GM19397 (cell line): Measurements from ENCODE around the gene MTMR2.
"Not testable (repeated sequence)": the region's sequence is repeated elsewhere in the genome, so short reads cannot be mapped to it uniquely, and the experiment has no call there.

ENCODE experiments used
- ATAC-seq: cut with Tn5 transposase; IDR thresholded peaks from one replicate; pipeline ENCODE4 v1.9.1; 2021; ENCODE audit warnings: mild to moderate bottlenecking, moderate library complexity; ENCODE audit not compliant: unreplicated experiment

Gene MTMR2

GRCh38 chr11:95888439-95888838 lies 35.5 kb downstream of the MTMR2 start:
- no peak for ATAC-seq

- ATAC-seq = no peak
Observed at GRCh38 chr11:95886462-95886861, 37.4 kb downstream of the MTMR2 start.

- ATAC-seq = no peak
Observed at GRCh38 chr11:95884802-95885201, 39.1 kb downstream of the MTMR2 start.

- no peak for ATAC-seq
Observed at GRCh38 chr11:95884376-95884775, 39.5 kb downstream of the MTMR2 start.

- ATAC-seq = no peak
Observed at GRCh38 chr11:95883381-95883780, 40.5 kb downstream of the MTMR2 start.

- no peak for ATAC-seq
Observed at GRCh38 chr11:95877291-95877690, 46.6 kb downstream of the MTMR2 start.

- not testable (repeated sequence) for ATAC-seq
Observed at GRCh38 chr11:95870877-95871276, 53.0 kb downstream of the MTMR2 start.

GRCh38 chr11:95867105-95867504 lies 56.8 kb downstream of the MTMR2 start:
- ATAC-seq = no peak

- no peak for ATAC-seq
Observed at GRCh38 chr11:95863486-95864140, 60.3 kb downstream of the MTMR2 start.

GRCh38 chr11:95860024-95860423 lies 63.9 kb downstream of the MTMR2 start:
- not testable (repeated sequence) for ATAC-seq

GRCh38 chr11:95854362-95854761 lies 69.5 kb downstream of the MTMR2 start:
- not testable (repeated sequence) for ATAC-seq

- no peak for ATAC-seq
Observed at GRCh38 chr11:95853862-95854261, 70.0 kb downstream of the MTMR2 start.

- ATAC-seq = no peak
Observed at GRCh38 chr11:95853138-95853537, 70.8 kb downstream of the MTMR2 start.

- ATAC-seq = no peak
Observed at GRCh38 chr11:95850137-95850536, 73.8 kb downstream of the MTMR2 start.

GRCh38 chr11:95849087-95849825 lies 74.7 kb downstream of the MTMR2 start:
- ATAC-seq = no peak

- no peak for ATAC-seq
Observed at GRCh38 chr11:95845167-95845566, 78.7 kb downstream of the MTMR2 start.

- ATAC-seq = peak; percentile 75
Observed at GRCh38 chr11:95835768-95836488, 88.0 kb downstream of the MTMR2 start.

GRCh38 chr11:95835351-95835750 lies 88.6 kb downstream of the MTMR2 start:
- ATAC-seq = no peak

- no peak for ATAC-seq
Observed at GRCh38 chr11:95833378-95833777, 90.5 kb downstream of the MTMR2 start.

- ATAC-seq = no peak
Observed at GRCh38 chr11:95832763-95833162, 91.1 kb downstream of the MTMR2 start.

GRCh38 chr11:95831198-95831883 lies 92.6 kb downstream of the MTMR2 start:
- no peak for ATAC-seq
